Right lobe of liver (tissue), 6 donors: ENCODE results near the gene SBF2. TPM values are rescaled to one million over a fixed set of nuclear protein-coding genes. Genes with fewer than 3 reads are reported as not detected.
"Not testable (repeated sequence)": the region's sequence is repeated elsewhere in the genome, so short reads cannot be mapped to it uniquely, and the experiment has no call there.

ENCODE experiments used
- ATAC-seq, 4 donors: fragments of 200-7000 bp; cut with Tn5 transposase; one replicate each; pipeline ENCODE4 v1.9.1; 2020; ENCODE audit warnings: mild to moderate bottlenecking in 4 of 4, moderate library complexity in 4 of 4
- DNase-seq, 3 donors: peaks; one replicate each; pipeline ENCODE4 v3.0.0-alpha.2; 2020
- H3K27ac ChIP-seq, 3 donors: fragments of 200-600 bp; one replicate each; pipeline ENCODE4 v1.8.0; 2022
- H3K27me3 ChIP-seq, 2 donors: fragments of 200-600 bp; one replicate each; pipeline ENCODE4 v1.8.0; 2022
- H3K36me3 ChIP-seq, 4 donors: fragments of 200-600 bp; sonication (generic) in 1 of 4; one replicate each; pipeline versions ENCODE4 v1.5.1 to v1.8.0; 2017 to 2022; ENCODE audit warnings: control low read depth in 1 of 4
- H3K4me1 ChIP-seq, 4 donors: fragments of 200-600 bp; sonication (generic) in 1 of 4; one replicate each; pipeline versions ENCODE4 v1.5.1 to v1.8.0; 2017 to 2022; ENCODE audit warnings: control low read depth in 1 of 4
- H3K4me3 ChIP-seq, 3 donors: fragments of 200-600 bp; one replicate each; pipeline ENCODE4 v1.8.0; 2022
- H3K9me3 ChIP-seq, 4 donors: fragments of 200-600 bp; sonication (generic) in 1 of 4; one replicate each; pipeline versions ENCODE4 v1.5.1 to v1.8.0; 2017 to 2022; ENCODE audit warnings: control low read depth in 1 of 4
- CTCF ChIP-seq, 4 donors: fragments of 200-600 bp in 3 of 4; fragments of 450-650 bp in 1 of 4; IDR thresholded peaks; one replicate each; pipeline versions ENCODE4 v1.5.1 to v1.8.0; 2016 to 2022; ENCODE audit warnings: antibody characterized with exemption in 4 of 4, mild to moderate bottlenecking in 2 of 4
- POLR2A ChIP-seq: fragments of 450-650 bp; IDR thresholded peaks from one replicate; pipeline ENCODE4 v1.6.1; 2017; ENCODE audit warnings: antibody characterized with exemption, mild to moderate bottlenecking
- WGBS: methylation state at CpG from one replicate; pipeline ENCODE4 v1.1.6; 2018; ENCODE audit warnings: low coverage, low lambda C conversion rate; ENCODE audit not compliant: insufficient coverage; ENCODE audit errors: missing lambda C conversion rate; 5-methylcytosine and 5-hydroxymethylcytosine counted together
- intact Hi-C, 2 donors: fragments of 100-400 bp; cut with DNase I; formaldehyde crosslinking; loops; one replicate each; pipeline versions ENCODE4 v1.11.2 to v1.14.1; 2022
- total RNA-seq, 6 experiments: library from RNA; depleted of rRNA in 2 of 6; stranded (reverse); fragments of >200 nt in 2 of 6; fragmentation: NEBNext Ultra II Directional in 3 of 6; extraction: Animal tissue kit (Norgen Biotek cat#: 25700) in 3 of 6; gene quantifications; one replicate each; pipeline versions ENCODE4 v1.1.0 to v1.2.4, GENCODE V29; 2016 to 2023
- donor health status: DM: no; HTN: yes; CAD: no.
- donor health status: DM: no; HTN: no; CAD: no.
- donor health status: DM: no; HTN: no; CAD: no.
- donor health status: DM: no; HTN: yes; CAD: no.
- donor health status: DM: no; HTN: yes; CAD: no.

Gene SBF2
- total RNA-seq, 6 experiments from 2014 or later, result 13.7 to 28.4 (median 21.3) TPM

- DNase-seq (no peak), ATAC-seq (no peak)
- no peak overlapping the region for H3K4me3 ChIP-seq
- no peaks in the 10 kb centered on the region for H3K9me3 ChIP-seq
- H3K36me3 ChIP-seq, result peaks cover 0 to 3% (median 0%) of the 10 kb centered on the region in 4 donors
- H3K27me3 ChIP-seq, result no peaks in the 10 kb centered on the region
- WGBS, result 73% methylated on average over 3 of the region's 7 CpGs
- TF ChIP-seq CTCF (IDR thresholded peaks at IDR 0.05) (no peak), POLR2A (no peak)
- no peak overlapping the region for H3K27ac ChIP-seq
- peaks cover 0 to under 1% (median 0%) of the 10 kb centered on the region in 4 donors for H3K4me1 ChIP-seq
- intact Hi-C loops, result loop anchor here in 1 of 2 donors (10.0 kb wide), 1 partner anchor 211 kb away; no protein-coding TSS in a partner anchor
These were observed 548.4 kb downstream of the SBF2 start for GRCh38 chr11:9745411-9746211.

- intact Hi-C loops, result loop anchor here in 1 of 2 donors (10.0 kb wide), 1 partner anchor 209 kb away; no protein-coding TSS in a partner anchor
- not testable (repeated sequence) for H3K9me3 ChIP-seq, H3K36me3 ChIP-seq, H3K4me3 ChIP-seq, H3K27me3 ChIP-seq, DNase-seq, ATAC-seq, H3K4me1 ChIP-seq, H3K27ac ChIP-seq
- WGBS, result 100% methylated on average over 1 of the region's 3 CpGs
These were observed 550.5 kb downstream of the SBF2 start for GRCh38 chr11:9743512-9743911.

- Histone ChIP-seq H3K4me3 (no peak overlapping the region), H3K9me3 (no peaks in the 10 kb centered on the region), H3K36me3 (no peaks in the 10 kb centered on the region), H3K4me1 (peaks cover 0 to 4% (median 0%) of the 10 kb centered on the region in 4 donors), H3K27ac (no peak overlapping the region), H3K27me3 (no peaks in the 10 kb centered on the region)
- TF ChIP-seq POLR2A (no peak), CTCF (IDR thresholded peaks at IDR 0.05) (no peak)
- intact Hi-C loops, result loop anchor here in 1 of 2 donors (10.0 kb wide), 1 partner anchor 206 kb away; no protein-coding TSS in a partner anchor
- ATAC-seq (no peak), DNase-seq (no peak)
- WGBS, result 88% methylated on average over 6 of the region's 6 CpGs
These were observed 552.8 kb downstream of the SBF2 start for GRCh38 chr11:9741260-9741659.

GRCh38 chr11:9740202-9740883 is 553.7 kb downstream of the SBF2 start:
- 71% methylated on average over 8 of the region's 12 CpGs for WGBS
- ATAC-seq (peak; percentile 42 to 68 (median 54)), DNase-seq (no peak)
- intact Hi-C loops, result loop anchor here in 1 of 2 donors (10.0 kb wide), 1 partner anchor 206 kb away; no protein-coding TSS in a partner anchor
- H3K36me3 ChIP-seq, result no peaks in the 10 kb centered on the region
- no peak overlapping the region for H3K4me3 ChIP-seq
- H3K27ac ChIP-seq, result no peak overlapping the region
- peaks cover 0 to 4% (median 0%) of the 10 kb centered on the region in 4 donors for H3K4me1 ChIP-seq
- no peaks in the 10 kb centered on the region for H3K9me3 ChIP-seq
- no peaks in the 10 kb centered on the region for H3K27me3 ChIP-seq
- TF ChIP-seq CTCF (IDR thresholded peaks at IDR 0.05), result no peak
- TF ChIP-seq POLR2A, result no peak
